ENCODE measurements around the gene NUDT2.
"Not testable (repeated sequence)": the region's sequence is repeated elsewhere in the genome, so short reads cannot be mapped to it uniquely, and the experiment has no call there.

The NUDT2 gene

DNA sequence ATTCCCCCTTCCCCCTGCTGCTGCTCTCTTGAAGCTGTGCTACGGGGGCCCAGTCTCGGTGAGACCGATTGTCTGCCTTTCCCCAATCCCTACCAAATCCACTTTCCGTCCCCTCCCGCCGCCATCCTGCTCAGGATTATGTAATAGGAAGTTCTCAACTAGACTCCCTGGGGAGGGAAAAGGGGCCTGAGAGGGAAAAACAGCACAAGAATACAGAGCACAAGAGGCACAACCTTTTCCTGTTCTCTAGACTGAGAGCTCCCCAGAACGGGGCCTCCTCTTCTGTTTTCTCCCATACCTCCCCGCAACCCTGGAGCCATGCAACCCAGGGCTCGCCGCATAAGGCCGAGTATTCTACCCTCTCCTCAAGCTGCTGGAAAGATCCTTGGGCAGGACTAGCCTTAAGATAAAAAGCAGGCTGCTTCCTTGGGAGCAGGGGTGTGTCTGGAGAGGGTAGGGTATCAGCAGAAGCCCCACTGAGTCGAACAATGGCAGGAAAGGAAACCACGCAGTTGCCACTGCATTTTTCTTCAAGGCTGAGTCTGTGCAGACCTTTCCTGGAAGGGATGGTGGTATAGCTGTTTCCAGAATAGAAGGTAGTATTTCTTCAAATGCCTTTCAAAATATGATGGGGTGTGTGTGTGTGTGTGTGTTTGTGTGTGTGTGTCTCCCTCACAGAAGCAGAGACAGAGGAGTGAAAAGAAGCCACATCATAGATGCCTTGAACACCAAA lies 34.4 kb downstream of the NUDT2 start:
- TF ChIP-seq, protein P1, sequence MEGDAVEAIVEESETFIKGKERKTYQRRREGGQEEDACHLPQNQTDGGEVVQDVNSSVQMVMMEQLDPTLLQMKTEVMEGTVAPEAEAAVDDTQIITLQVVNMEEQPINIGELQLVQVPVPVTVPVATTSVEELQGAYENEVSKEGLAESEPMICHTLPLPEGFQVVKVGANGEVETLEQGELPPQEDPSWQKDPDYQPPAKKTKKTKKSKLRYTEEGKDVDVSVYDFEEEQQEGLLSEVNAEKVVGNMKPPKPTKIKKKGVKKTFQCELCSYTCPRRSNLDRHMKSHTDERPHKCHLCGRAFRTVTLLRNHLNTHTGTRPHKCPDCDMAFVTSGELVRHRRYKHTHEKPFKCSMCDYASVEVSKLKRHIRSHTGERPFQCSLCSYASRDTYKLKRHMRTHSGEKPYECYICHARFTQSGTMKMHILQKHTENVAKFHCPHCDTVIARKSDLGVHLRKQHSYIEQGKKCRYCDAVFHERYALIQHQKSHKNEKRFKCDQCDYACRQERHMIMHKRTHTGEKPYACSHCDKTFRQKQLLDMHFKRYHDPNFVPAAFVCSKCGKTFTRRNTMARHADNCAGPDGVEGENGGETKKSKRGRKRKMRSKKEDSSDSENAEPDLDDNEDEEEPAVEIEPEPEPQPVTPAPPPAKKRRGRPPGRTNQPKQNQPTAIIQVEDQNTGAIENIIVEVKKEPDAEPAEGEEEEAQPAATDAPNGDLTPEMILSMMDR (IDR thresholded peaks at IDR 0.05; ENCODE audit: control insufficient read depth, extremely low read depth, insufficient read depth), result no peak
- H3K4me3 ChIP-seq (ENCODE audit: low read depth, low read length), result no peak overlapping the region
- no peak for DNase-seq (ENCODE audit: low read depth)

DNA sequence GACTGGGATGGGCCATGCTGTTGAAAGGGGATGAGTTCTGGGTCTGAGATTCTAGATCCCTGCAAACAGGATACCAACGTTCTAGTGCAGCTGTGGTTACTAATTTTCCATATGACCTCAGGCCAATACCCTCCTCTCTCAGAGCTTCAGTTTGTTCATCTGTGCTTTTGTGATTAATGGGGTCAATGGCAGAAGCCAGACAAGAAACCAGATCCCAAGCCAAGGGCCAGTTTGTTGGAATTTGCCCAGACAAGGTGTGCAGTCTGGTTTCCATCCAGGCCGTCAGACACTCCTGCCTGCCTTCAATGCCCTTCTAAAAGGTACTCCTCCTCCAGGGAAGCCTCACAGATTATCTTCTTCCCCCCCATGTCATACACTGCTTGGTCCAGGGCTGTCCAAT lies 35.9 kb downstream of the NUDT2 start:
- no peak for DNase-seq (ENCODE audit: low read depth)
- no peak overlapping the region for H3K4me3 ChIP-seq (ENCODE audit: low read depth, low read length)
- TF ChIP-seq, protein P1 (IDR thresholded peaks at IDR 0.05; ENCODE audit: control insufficient read depth, extremely low read depth, insufficient read depth), result no peak

DNA sequence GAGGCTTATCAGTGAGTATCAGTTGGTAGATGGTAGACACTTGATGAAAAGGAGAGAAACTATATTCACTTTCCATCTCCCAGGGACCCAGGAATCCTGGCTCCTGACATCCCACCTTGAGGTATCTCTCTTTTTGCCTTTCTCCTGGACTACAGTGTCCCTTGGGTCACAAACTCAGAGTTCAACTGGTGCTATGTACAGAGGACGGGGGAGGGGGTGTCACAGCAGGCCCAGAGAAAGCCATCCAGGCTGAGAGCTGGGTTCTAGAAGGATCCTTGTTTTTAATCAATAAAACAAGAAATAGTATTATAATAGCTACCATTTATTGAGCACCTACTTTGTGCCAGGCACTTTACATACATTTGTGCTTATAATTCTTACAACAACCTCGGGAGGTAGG lies 37.0 kb downstream of the NUDT2 start:
- H3K4me3 ChIP-seq (ENCODE audit: low read depth, low read length), result no peak overlapping the region
- TF ChIP-seq, protein P1 (IDR thresholded peaks at IDR 0.05; ENCODE audit: control insufficient read depth, extremely low read depth, insufficient read depth), result no peak
- no peak for DNase-seq (ENCODE audit: low read depth)

DNA sequence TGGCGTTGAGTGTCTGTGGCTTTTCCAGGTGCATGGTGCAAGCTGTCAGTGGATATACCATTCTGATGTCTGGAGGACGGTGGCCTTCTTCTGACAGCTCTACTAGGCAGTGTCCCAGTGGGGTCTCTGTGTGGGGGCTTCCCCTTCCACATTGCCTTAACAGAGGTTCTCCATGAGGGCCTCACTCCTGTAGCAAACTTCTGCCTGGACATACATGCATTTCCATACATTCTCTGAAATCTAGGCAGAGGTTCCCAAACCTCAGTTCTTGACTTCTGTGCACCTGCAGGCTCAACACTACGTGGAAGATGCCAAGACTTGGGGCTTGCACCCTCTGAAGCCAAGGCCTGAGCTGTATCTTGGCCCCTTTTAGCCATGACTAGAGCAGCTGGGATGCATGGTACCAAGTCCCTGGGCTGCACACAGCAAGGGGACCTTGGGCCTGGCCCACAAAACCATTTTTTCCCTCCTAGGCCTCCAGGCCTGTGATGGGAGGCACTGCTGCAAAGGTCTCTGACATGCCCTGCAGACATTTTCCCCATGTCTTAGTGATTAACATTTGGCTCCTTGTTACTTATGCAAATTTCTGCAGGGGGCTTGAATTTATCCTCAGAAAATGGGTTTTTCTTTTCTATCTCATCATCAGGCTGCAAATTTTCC lies 38.5 kb downstream of the NUDT2 start:
- DNase-seq (ENCODE audit: low read depth); H3K4me3 ChIP-seq (ENCODE audit: low read depth, low read length): not testable (repeated sequence)

DNA sequence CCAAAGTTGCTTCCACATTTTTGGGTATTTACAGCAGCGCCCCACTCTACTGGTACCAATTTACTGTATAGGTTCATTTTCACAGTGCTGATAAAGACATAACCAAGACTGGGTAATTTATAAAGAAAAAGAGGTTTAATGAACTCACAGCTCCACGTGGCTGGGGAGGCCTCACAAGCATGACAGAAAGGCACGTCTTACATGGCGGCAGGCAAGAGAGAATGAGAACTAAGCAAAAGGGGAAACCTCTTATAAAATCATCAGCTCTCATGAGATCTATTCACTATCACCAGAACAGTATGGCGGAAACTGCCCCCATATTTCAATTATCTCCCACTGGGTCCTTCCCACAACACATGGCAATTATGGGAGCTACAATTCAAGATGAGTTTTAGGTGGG lies 39.4 kb downstream of the NUDT2 start:
- H3K4me3 ChIP-seq (ENCODE audit: low read depth, low read length); DNase-seq (ENCODE audit: low read depth): not testable (repeated sequence)

DNA sequence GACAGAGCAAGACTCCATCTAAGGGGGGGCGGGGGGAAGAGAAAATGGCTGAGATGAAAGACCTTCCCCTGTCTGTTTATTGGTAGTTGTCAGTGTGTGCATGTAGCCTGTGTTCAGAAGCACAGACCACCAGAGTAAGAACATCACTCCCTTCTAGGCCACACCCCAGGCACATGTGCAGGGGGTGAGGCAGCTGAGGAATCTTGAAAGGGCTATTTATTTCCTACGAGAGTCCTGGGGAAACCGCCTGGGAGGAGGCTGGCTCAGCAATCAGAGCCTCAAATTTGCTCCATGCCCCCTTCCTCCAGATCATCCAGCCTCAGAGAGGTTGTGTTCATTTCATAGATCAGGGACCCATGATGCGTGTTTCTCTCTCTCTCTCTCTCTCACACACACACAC lies 40.3 kb downstream of the NUDT2 start:
- H3K4me3 ChIP-seq (ENCODE audit: low read depth, low read length), result no peak overlapping the region
- TF ChIP-seq, protein P1 (IDR thresholded peaks at IDR 0.05; ENCODE audit: control insufficient read depth, extremely low read depth, insufficient read depth), result no peak
- no peak for DNase-seq (ENCODE audit: low read depth)

DNA sequence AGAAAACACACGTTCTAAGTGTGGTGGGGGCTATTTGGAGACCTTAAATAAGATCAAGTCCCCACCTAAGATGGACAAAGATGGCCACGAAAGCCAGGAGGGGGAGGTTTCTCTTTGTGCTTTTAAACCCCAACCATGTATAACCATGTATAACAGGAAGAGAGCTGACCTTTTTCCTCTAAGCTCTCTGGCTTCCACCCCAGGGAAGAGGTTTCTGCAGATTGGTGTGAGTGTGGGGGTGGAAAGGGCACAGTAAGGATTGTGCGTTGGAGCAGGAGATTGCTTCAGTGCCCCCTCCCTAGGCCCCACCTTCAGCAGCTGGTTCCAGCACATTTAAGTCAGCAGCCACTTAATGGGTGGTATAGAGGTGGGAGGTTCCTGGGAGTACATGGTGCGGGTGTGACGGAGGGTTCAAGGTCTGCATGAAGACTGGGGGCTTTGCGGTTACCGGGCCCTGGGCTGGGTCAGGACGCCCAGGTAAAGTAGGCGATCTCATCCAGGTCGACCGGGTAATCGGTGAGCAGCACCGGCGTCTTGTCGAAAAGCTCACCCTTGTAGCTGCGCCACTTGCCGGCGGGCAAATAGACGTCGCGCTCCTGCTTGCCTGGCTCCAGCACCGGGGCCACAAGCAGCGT lies 41.1 kb downstream of the NUDT2 start:
- H3K4me3 ChIP-seq (ENCODE audit: low read depth, low read length), result no peak overlapping the region
- TF ChIP-seq, protein P1 (IDR thresholded peaks at IDR 0.05; ENCODE audit: control insufficient read depth, extremely low read depth, insufficient read depth), result no peak

More for the DNA sequence above, 41.1 kb downstream of the NUDT2 start:
- DNase-seq (ENCODE audit: low read depth), result no peak

Data from LNCaP clone FGC (cell line).